ENCODE measurements around the gene LAMP1. TPM values are rescaled to one million over a fixed set of nuclear protein-coding genes. Genes with fewer than 3 reads are reported as not detected.
"Not testable (repeated sequence)": the region's sequence is repeated elsewhere in the genome, so short reads cannot be mapped to it uniquely, and the experiment has no call there.

The LAMP1 gene
- total RNA-seq, 2 donors from 2014 or later = 92.5 to 102 TPM

DNA sequence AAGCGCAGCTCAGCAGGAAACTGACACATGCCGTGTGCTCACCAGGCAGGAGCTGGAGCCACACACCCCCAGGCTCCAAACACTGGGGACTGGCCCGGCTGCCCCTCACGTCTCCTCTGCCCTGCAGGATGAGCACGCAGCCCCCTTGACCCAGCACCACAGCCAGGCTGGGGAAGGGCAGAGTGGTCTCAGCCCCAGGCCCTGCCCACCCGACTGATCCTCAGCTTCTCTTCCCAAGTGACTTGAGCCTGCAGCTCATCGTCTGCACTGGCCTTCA, 46.6 kb downstream of the LAMP1 start:
- Mint-ChIP-seq H3K36me3 (ENCODE audit: low read depth) (no peaks in the 10 kb centered on the region), H3K27ac (no peak overlapping the region), H3K4me3 (no peak overlapping the region), H3K4me1 (no peaks in the 10 kb centered on the region), H3K27me3 (peaks cover 20% of the 10 kb centered on the region)
- DNase-seq (no peak), ATAC-seq (no peak)
- no peaks in the 10 kb centered on the region for H3K9me3 ChIP-seq (ENCODE audit: control insufficient read depth, low read length, poor library complexity, severe bottlenecking)

GRCh38 chr13:113345486-113345885, 48.4 kb downstream of the LAMP1 start:
- Mint-ChIP-seq H3K4me1 (no peaks in the 10 kb centered on the region), H3K36me3 (ENCODE audit: low read depth) (no peaks in the 10 kb centered on the region), H3K4me3 (no peak overlapping the region), H3K27ac (no peak overlapping the region), H3K27me3 (peaks cover 27% of the 10 kb centered on the region)
- no peaks in the 10 kb centered on the region for H3K9me3 ChIP-seq (ENCODE audit: control insufficient read depth, low read length, poor library complexity, severe bottlenecking)
- DNase-seq (no peak), ATAC-seq (no peak)

DNA sequence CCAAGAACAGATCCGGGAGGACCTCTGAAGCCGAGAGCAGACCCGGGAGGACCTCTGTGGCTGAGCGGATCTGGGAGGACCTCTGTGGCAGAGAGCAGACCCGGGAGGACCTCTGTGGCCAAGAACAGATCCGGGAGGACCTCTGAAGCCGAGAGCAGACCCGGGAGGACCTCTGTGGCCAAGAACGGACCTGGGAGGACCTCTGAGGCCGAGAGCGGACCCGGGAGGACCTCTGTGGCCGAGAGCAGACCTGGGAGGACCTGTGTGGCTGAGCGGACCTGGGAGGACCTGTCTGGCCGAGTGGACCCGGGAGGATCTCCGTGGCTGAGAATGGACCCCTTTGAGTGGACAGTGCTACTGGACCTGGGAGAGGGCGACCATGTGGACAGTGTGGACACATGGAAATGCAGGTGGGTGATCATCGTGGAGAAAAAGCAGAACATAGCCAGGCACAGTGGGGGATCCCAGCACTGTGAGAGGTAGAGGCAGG, 50.7 kb downstream of the LAMP1 start:
- ATAC-seq; H3K36me3 Mint-ChIP-seq (ENCODE audit: low read depth); H3K27ac Mint-ChIP-seq; H3K4me3 Mint-ChIP-seq; H3K9me3 ChIP-seq (ENCODE audit: control insufficient read depth, low read length, poor library complexity, severe bottlenecking); DNase-seq; H3K4me1 Mint-ChIP-seq: not testable (repeated sequence)
- H3K27me3 Mint-ChIP-seq = peaks cover 17% of the 10 kb centered on the region

- Mint-ChIP-seq H3K27ac (no peak overlapping the region), H3K4me3 (no peak overlapping the region), H3K27me3 (peaks cover 10% of the 10 kb centered on the region), H3K4me1 (no peaks in the 10 kb centered on the region), H3K36me3 (ENCODE audit: low read depth) (no peaks in the 10 kb centered on the region)
- no peaks in the 10 kb centered on the region for H3K9me3 ChIP-seq (ENCODE audit: control insufficient read depth, low read length, poor library complexity, severe bottlenecking)
- no peak for ATAC-seq
- no peak for DNase-seq
These were observed 51.6 kb downstream of the LAMP1 start for GRCh38 chr13:113348591-113348990.

DNA sequence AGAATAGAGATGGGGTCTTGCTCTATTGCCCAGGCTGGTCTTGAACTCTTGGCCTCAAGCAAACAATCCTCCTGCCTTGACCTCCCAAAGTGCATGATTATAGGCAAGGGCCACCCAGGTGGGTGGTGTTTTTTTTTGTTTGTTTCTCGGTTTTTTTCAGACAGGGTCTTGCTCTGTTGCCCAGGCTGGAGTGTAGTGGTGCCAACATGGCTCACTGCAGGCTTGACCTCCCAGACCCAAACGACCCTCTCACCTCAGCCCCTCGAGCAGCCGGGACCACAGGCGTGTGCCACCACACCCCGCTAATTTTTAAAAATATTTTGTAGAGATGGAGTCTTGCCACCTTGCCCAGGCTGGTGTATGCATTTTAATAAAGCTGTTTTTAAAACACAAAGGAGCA, 52.0 kb downstream of the LAMP1 start:
- H3K27ac Mint-ChIP-seq = no peak overlapping the region

GRCh38 chr13:113349491-113349890, 52.5 kb downstream of the LAMP1 start:
- Mint-ChIP-seq H3K27ac (no peak overlapping the region), H3K4me1 (no peaks in the 10 kb centered on the region), H3K36me3 (ENCODE audit: low read depth) (no peaks in the 10 kb centered on the region), H3K4me3 (no peak overlapping the region), H3K27me3 (peaks cover 10% of the 10 kb centered on the region)
- ATAC-seq = no peak
- no peak for DNase-seq
- no peaks in the 10 kb centered on the region for H3K9me3 ChIP-seq (ENCODE audit: control insufficient read depth, low read length, poor library complexity, severe bottlenecking)

More for the DNA sequence above, 52.0 kb downstream of the LAMP1 start:
- ATAC-seq (no peak), DNase-seq (no peak)
- Mint-ChIP-seq H3K4me3 (no peak overlapping the region), H3K4me1 (no peaks in the 10 kb centered on the region), H3K27me3 (peaks cover 10% of the 10 kb centered on the region), H3K36me3 (ENCODE audit: low read depth) (no peaks in the 10 kb centered on the region)
- H3K9me3 ChIP-seq (ENCODE audit: control insufficient read depth, low read length, poor library complexity, severe bottlenecking) = no peaks in the 10 kb centered on the region

DNA sequence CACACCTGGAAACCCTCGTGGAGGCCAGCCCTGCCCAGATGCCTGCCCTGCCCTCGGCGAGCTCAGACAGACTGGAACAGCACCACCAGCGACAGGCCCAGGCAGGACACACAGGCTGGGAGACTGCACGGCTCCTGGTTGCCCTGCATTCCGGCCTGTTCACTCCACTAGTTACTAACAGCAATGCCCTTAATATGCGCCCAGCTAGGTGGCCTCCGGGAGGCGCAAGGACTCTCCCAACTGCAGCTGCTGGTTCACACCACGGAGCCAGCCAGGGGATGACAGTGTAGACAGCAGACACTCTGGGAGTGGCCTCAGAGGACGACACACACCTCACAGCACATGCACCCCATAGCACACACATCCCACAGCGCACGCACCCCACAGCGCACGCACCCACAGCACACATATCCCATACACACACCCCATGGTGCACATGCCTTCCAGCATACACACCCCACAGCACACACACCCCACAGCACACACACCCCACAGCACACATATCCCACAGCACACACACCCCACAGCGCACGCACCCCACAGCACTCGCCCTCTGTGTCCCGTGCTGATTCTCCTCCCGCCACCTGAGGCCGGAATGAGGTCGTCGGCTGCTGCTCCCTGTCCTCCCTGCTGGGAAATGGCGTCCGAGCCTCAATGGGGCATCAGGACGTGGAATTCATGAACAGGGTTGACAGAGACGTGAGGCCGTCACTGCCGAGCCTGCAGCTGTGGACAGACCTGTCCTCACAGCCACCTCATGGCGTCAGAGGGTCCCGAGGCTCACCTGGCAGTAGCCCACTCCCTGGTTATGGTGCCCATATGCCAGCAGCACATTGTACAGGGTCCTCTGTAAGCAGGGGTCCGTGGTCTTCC, 53.3 kb downstream of the LAMP1 start:
- no peaks in the 10 kb centered on the region for H3K4me1 Mint-ChIP-seq
- H3K4me3 Mint-ChIP-seq = no peak overlapping the region
- no peaks in the 10 kb centered on the region for H3K9me3 ChIP-seq (ENCODE audit: control insufficient read depth, low read length, poor library complexity, severe bottlenecking)
- no peak overlapping the region for H3K27ac Mint-ChIP-seq
- H3K27me3 Mint-ChIP-seq = peaks cover 12% of the 10 kb centered on the region
- DNase-seq (no peak), ATAC-seq (no peak)
- no peaks in the 10 kb centered on the region for H3K36me3 Mint-ChIP-seq (ENCODE audit: low read depth)

GRCh38 chr13:113350938-113351335, 53.9 kb downstream of the LAMP1 start:
- Mint-ChIP-seq H3K36me3 (ENCODE audit: low read depth) (peaks cover 2% of the 10 kb centered on the region), H3K27me3 (peaks cover 17% of the 10 kb centered on the region), H3K4me3 (no peak overlapping the region), H3K27ac (no peak overlapping the region), H3K4me1 (no peaks in the 10 kb centered on the region)
- DNase-seq = no peak
- no peaks in the 10 kb centered on the region for H3K9me3 ChIP-seq (ENCODE audit: control insufficient read depth, low read length, poor library complexity, severe bottlenecking)
- no peak for ATAC-seq

GRCh38 chr13:113351514-113352026, 54.5 kb downstream of the LAMP1 start:
- Mint-ChIP-seq H3K36me3 (ENCODE audit: low read depth) (peaks cover 2% of the 10 kb centered on the region), H3K27me3 (peaks cover 17% of the 10 kb centered on the region), H3K4me3 (no peak overlapping the region), H3K27ac (no peak overlapping the region), H3K4me1 (no peaks in the 10 kb centered on the region)
- no peak for ATAC-seq
- DNase-seq = no peak
- no peaks in the 10 kb centered on the region for H3K9me3 ChIP-seq (ENCODE audit: control insufficient read depth, low read length, poor library complexity, severe bottlenecking)

- H3K36me3 Mint-ChIP-seq (ENCODE audit: low read depth) = peaks cover 2% of the 10 kb centered on the region
- peaks cover 19% of the 10 kb centered on the region for H3K27me3 Mint-ChIP-seq
- H3K4me1 Mint-ChIP-seq = no peaks in the 10 kb centered on the region
- ATAC-seq (no peak), DNase-seq (no peak)
- H3K4me3 Mint-ChIP-seq = no peak overlapping the region
- no peaks in the 10 kb centered on the region for H3K9me3 ChIP-seq (ENCODE audit: control insufficient read depth, low read length, poor library complexity, severe bottlenecking)
- no peak overlapping the region for H3K27ac Mint-ChIP-seq
These were observed 56.2 kb downstream of the LAMP1 start for GRCh38 chr13:113353254-113353653.

DNA sequence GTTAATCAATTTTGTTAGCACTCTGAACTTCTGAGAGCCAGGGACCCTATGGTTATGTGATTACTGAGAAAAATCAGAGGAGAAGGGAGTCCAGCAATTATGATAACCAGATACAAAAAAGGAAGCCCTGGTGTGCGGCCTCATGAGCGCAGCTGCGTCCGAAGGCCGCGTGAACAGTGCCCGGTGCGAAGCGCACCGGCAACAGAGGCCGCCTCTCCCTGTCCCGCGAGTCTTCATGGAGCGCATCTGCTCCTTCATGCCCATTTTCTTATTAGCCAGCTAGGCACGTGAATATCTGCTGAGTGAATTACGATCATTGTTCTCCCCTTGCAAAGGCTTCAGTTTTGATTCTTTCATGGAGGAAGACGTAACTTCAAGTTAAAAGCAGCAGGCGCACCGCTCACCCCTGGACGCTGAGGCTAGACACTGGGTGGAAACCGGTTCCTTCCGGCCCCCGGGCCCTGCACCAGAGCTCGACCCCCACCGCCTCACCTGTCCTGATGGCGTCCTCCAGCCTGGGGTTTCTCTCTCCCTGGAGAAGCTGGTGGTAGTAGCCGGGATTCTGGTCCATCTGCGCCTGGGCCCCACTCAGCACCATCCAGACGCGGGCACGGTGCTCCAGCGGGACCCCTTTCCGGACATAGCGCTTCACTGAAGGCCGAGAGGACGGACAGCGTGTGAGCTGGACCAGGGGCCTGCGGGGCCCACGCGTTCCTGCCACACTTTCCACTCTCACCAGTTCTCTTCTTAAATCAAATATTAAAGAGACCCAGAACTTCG, 58.0 kb downstream of the LAMP1 start:
- peaks cover 34% of the 10 kb centered on the region for H3K27me3 Mint-ChIP-seq
- H3K9me3 ChIP-seq (ENCODE audit: control insufficient read depth, low read length, poor library complexity, severe bottlenecking) = no peaks in the 10 kb centered on the region
- peaks cover 2% of the 10 kb centered on the region for H3K36me3 Mint-ChIP-seq (ENCODE audit: low read depth)

GRCh38 chr13:113355621-113356020, 58.6 kb downstream of the LAMP1 start:
- Mint-ChIP-seq H3K27ac (no peak overlapping the region), H3K4me1 (no peaks in the 10 kb centered on the region), H3K36me3 (ENCODE audit: low read depth) (peaks cover 2% of the 10 kb centered on the region), H3K27me3 (peaks cover 33% of the 10 kb centered on the region), H3K4me3 (no peak overlapping the region)
- ATAC-seq (no peak), DNase-seq (no peak)
- no peaks in the 10 kb centered on the region for H3K9me3 ChIP-seq (ENCODE audit: control insufficient read depth, low read length, poor library complexity, severe bottlenecking)

More for the DNA sequence above, 58.0 kb downstream of the LAMP1 start:
- Mint-ChIP-seq H3K4me1 (no peaks in the 10 kb centered on the region), H3K4me3 (no peak overlapping the region), H3K27ac (no peak overlapping the region)
- no peak for DNase-seq
- ATAC-seq = no peak

- DNase-seq (no peak), ATAC-seq (no peak)
- H3K9me3 ChIP-seq (ENCODE audit: control insufficient read depth, low read length, poor library complexity, severe bottlenecking) = no peaks in the 10 kb centered on the region
- H3K36me3 Mint-ChIP-seq (ENCODE audit: low read depth) = peaks cover 2% of the 10 kb centered on the region
- peaks cover 36% of the 10 kb centered on the region for H3K27me3 Mint-ChIP-seq
- no peak overlapping the region for H3K27ac Mint-ChIP-seq
- no peaks in the 10 kb centered on the region for H3K4me1 Mint-ChIP-seq
- no peak overlapping the region for H3K4me3 Mint-ChIP-seq
These were observed 59.6 kb downstream of the LAMP1 start for GRCh38 chr13:113356596-113356995.
